H9 (cell line): ENCODE data around the gene AGBL4. TPM values are rescaled to one million over a fixed set of nuclear protein-coding genes. Genes with fewer than 3 reads are reported as not detected.

Experiments used
- DNase-seq: peaks from one replicate; pipeline ENCODE4 v3.0.0-alpha.2; 2017
- H2AFZ ChIP-seq: one replicate; pipeline ENCODE4 v1.6.1; 2013; ENCODE audit warnings: mild to moderate bottlenecking, low read length, control low read depth, moderate library complexity
- H2AK5ac ChIP-seq: 2 replicates; pipeline ENCODE4 v1.6.1; 2013; ENCODE audit warnings: low read length, control low read depth, mixed read lengths; ENCODE audit not compliant: insufficient read length
- H2BK120ac ChIP-seq: one replicate; pipeline ENCODE4 v1.6.1; 2013; ENCODE audit warnings: low read depth, mild to moderate bottlenecking, low read length, control low read depth, inconsistent platforms; ENCODE audit not compliant: poor library complexity, severe bottlenecking
- H2BK12ac ChIP-seq: 2 replicates; pipeline ENCODE4 v1.6.1; 2013; ENCODE audit warnings: low read length, control low read depth, mixed read lengths, low read depth; ENCODE audit not compliant: insufficient read length
- H2BK15ac ChIP-seq: 2 replicates; pipeline ENCODE4 v1.6.1; 2013; ENCODE audit warnings: low read depth, low read length, control low read depth
- H2BK20ac ChIP-seq: one replicate; pipeline ENCODE4 v1.6.1; 2013; ENCODE audit warnings: low read depth, mild to moderate bottlenecking, low read length, control low read depth, inconsistent platforms; ENCODE audit not compliant: poor library complexity, severe bottlenecking
- H2BK5ac ChIP-seq: 2 replicates; pipeline ENCODE4 v1.6.1; 2013; ENCODE audit warnings: low read length, control low read depth, mixed read lengths; ENCODE audit not compliant: insufficient read length
- H3K14ac ChIP-seq: 2 replicates; pipeline ENCODE4 v1.6.1; 2013; ENCODE audit warnings: low read length, control low read depth; ENCODE audit not compliant: insufficient read depth
- H3K18ac ChIP-seq: 2 replicates; pipeline ENCODE4 v1.6.1; 2013; ENCODE audit warnings: low read depth, mild to moderate bottlenecking, mixed read lengths, low read length, control low read depth; ENCODE audit not compliant: insufficient read length
- H3K23ac ChIP-seq: 2 replicates; pipeline ENCODE4 v1.6.1; 2013; ENCODE audit warnings: low read length, control low read depth, mixed read lengths, low read depth; ENCODE audit not compliant: insufficient read length
- H3K23me2 ChIP-seq: 2 replicates; pipeline ENCODE4 v1.6.1; 2013; ENCODE audit warnings: low read depth, mild to moderate bottlenecking, mixed read lengths, low read length, control low read depth; ENCODE audit not compliant: insufficient read length, poor library complexity, severe bottlenecking
- H3K27ac ChIP-seq: 2 replicates; pipeline ENCODE4 v1.5.1; 2013; ENCODE audit warnings: low read length, control low read depth, mixed read lengths, low read depth; ENCODE audit not compliant: insufficient read length
- H3K27me3 ChIP-seq: 2 replicates; pipeline ENCODE4 v1.6.1; 2013; ENCODE audit warnings: low read length, control low read depth, inconsistent platforms; ENCODE audit not compliant: insufficient read depth
- H3K4ac ChIP-seq: 2 replicates; pipeline ENCODE4 v1.6.1; 2013; ENCODE audit warnings: low read depth, mild to moderate bottlenecking, control low read depth, inconsistent platforms, low read length, moderate library complexity
- H3K4me1 ChIP-seq: 2 replicates; pipeline ENCODE4 v1.6.1; 2013; ENCODE audit warnings: low read length, control low read depth, inconsistent platforms; ENCODE audit not compliant: insufficient read depth
- H3K4me2 ChIP-seq: 2 replicates; pipeline ENCODE4 v1.6.1; 2013; ENCODE audit warnings: low read length, control low read depth, mixed read lengths; ENCODE audit not compliant: insufficient read length, insufficient read depth
- H3K56ac ChIP-seq: 2 replicates; pipeline ENCODE4 v1.6.1; 2013; ENCODE audit warnings: low read depth, mild to moderate bottlenecking, mixed read lengths, low read length, control low read depth; ENCODE audit not compliant: insufficient read length
- H3K79me1 ChIP-seq: 2 replicates; pipeline ENCODE4 v1.6.1; 2013; ENCODE audit warnings: low read depth, mild to moderate bottlenecking, moderate library complexity, low read length, control low read depth, inconsistent platforms; ENCODE audit not compliant: insufficient read depth, poor library complexity, severe bottlenecking
- H3K79me2 ChIP-seq: 2 replicates; pipeline ENCODE4 v1.6.1; 2013; ENCODE audit warnings: low read length, control low read depth, inconsistent platforms; ENCODE audit not compliant: insufficient read depth
- H3K9ac ChIP-seq: 2 replicates; pipeline ENCODE4 v1.6.1; 2013; ENCODE audit warnings: low read length, control low read depth, mixed read lengths; ENCODE audit not compliant: insufficient read length; ENCODE audit errors: extremely low read depth
- H3K9me3 ChIP-seq: one replicate; pipeline ENCODE4 v1.6.1; 2013; ENCODE audit warnings: low read depth, low read length, inconsistent platforms; ENCODE audit not compliant: control insufficient read depth
- H3T11ph ChIP-seq: one replicate; pipeline ENCODE4 v1.6.1; 2013; ENCODE audit warnings: mild to moderate bottlenecking, low read length, control low read depth, inconsistent platforms
- H4K20me1 ChIP-seq: one replicate; pipeline ENCODE4 v1.6.1; 2013; ENCODE audit not compliant: control insufficient read depth, insufficient read length, insufficient read depth
- H4K5ac ChIP-seq: 2 replicates; pipeline ENCODE4 v1.6.1; 2013; ENCODE audit warnings: low read depth, mild to moderate bottlenecking, mixed read lengths, low read length, control low read depth; ENCODE audit not compliant: insufficient read length
- H4K8ac ChIP-seq: replicated peaks from 2 replicates; pipeline ENCODE4 v1.6.1; 2013; ENCODE audit warnings: low read length, control low read depth, mixed read lengths, low read depth; ENCODE audit not compliant: insufficient read length
- H4K91ac ChIP-seq: 2 replicates; pipeline ENCODE4 v1.6.1; 2013; ENCODE audit warnings: low read depth, mild to moderate bottlenecking, moderate library complexity, mixed read lengths, low read length, control low read depth; ENCODE audit not compliant: insufficient read length
- H3K27ac Mint-ChIP-seq, 3 experiments: 2 replicates in 2 of 3; 3 replicates in 1 of 3; pipeline ENCODE4 v1.8.0; 2020 to 2021; ENCODE audit warnings: mixed read lengths in 3 of 3, mild to moderate bottlenecking in 1 of 3, moderate library complexity in 1 of 3
- H3K27me3 Mint-ChIP-seq: 2 replicates; pipeline ENCODE4 v1.8.0; 2021; ENCODE audit warnings: low read depth, mild to moderate bottlenecking, moderate library complexity, mixed read lengths
- H3K36me3 Mint-ChIP-seq, 3 experiments: 2 replicates in 2 of 3; 3 replicates in 1 of 3; pipeline ENCODE4 v1.8.0; 2020 to 2021; ENCODE audit warnings: low read depth in 3 of 3, mixed read lengths in 3 of 3; ENCODE audit not compliant: insufficient read depth in 1 of 3
- H3K4me1 Mint-ChIP-seq, 2 experiments: 2 replicates each; pipeline ENCODE4 v1.8.0; 2020; ENCODE audit warnings: mixed read lengths in 2 of 2
- H3K4me3 Mint-ChIP-seq, 2 experiments: 2 replicates in 1 of 2; 3 replicates in 1 of 2; pipeline ENCODE4 v1.8.0; 2020 to 2021; ENCODE audit warnings: mild to moderate bottlenecking in 2 of 2, mixed read lengths in 2 of 2, moderate library complexity in 1 of 2
- H3K9me3 Mint-ChIP-seq, 2 experiments: 2 replicates in 1 of 2; 3 replicates in 1 of 2; pipeline ENCODE4 v1.8.0; 2020; ENCODE audit warnings: mild to moderate bottlenecking in 2 of 2, mixed read lengths in 2 of 2, moderate library complexity in 1 of 2
- CTCF ChIP-seq: fragments of 200-600 bp; sonication (generic); conservative IDR thresholded peaks from 3 replicates; pipeline ENCODE4 v1.8.0; 2021; ENCODE audit warnings: antibody characterized with exemption, mild to moderate bottlenecking
- WGBS: extraction: QIAGEN DNeasy Blood & Tissue Kit; methylation state at CpG from one replicate; pipeline ENCODE4 v1.1.7; 2013; ENCODE audit warnings: missing lambda C conversion rate, low lambda C conversion rate, mixed read lengths; ENCODE audit not compliant: insufficient read length; ENCODE audit errors: extremely low coverage; 5-methylcytosine and 5-hydroxymethylcytosine counted together
- total RNA-seq: library from RNA; stranded (reverse); gene quantifications from 2 replicates; pipeline ENCODE4 v1.2.1, GENCODE V29; 2021

Gene AGBL4
- total RNA-seq, 1 experiment from 2014 or later, result not detected

GRCh38 chr1:48661726-48662463 is 1361.9 kb downstream of the AGBL4 start:
- Mint-ChIP-seq H3K4me1 (peaks cover 6% of the 10 kb centered on the region in 2 experiments; a peak in 3 of 4 replicates), H3K27ac (no peak overlapping the region), H3K27me3 (peaks cover 2% of the 10 kb centered on the region; the same call in 1 of the 2 replicates), H3K4me3 (no peak overlapping the region), H3K36me3 (no peaks in the 10 kb centered on the region), H3K9me3 (no peaks in the 10 kb centered on the region)
- no peak overlapping the region for H4K5ac ChIP-seq
- H2AK5ac ChIP-seq, result no peak overlapping the region
- H3K9ac ChIP-seq, result no peak overlapping the region
- H2BK12ac ChIP-seq, result no peak overlapping the region
- no peaks in the 10 kb centered on the region for H3K9me3 ChIP-seq
- no peak for TF ChIP-seq CTCF
- H2BK15ac ChIP-seq, result no peak overlapping the region
- H3K23me2 ChIP-seq, result no peaks in the 10 kb centered on the region
- no peaks in the 10 kb centered on the region; the same call in 1 of the 2 replicates for H3K4me1 ChIP-seq
- H4K20me1 ChIP-seq, result no peaks in the 10 kb centered on the region
- H4K91ac ChIP-seq, result no peak overlapping the region
- no peaks in the 10 kb centered on the region for H3K79me1 ChIP-seq
- H4K8ac ChIP-seq, result no peak overlapping the region
- no peak overlapping the region for H2BK20ac ChIP-seq
- H3K27me3 ChIP-seq, result no peaks in the 10 kb centered on the region
- no peak overlapping the region for H3T11ph ChIP-seq
- H3K79me2 ChIP-seq, result no peaks in the 10 kb centered on the region
- no peak overlapping the region for H2BK120ac ChIP-seq
- no peak overlapping the region for H3K14ac ChIP-seq
- H3K23ac ChIP-seq, result no peak overlapping the region
- H2BK5ac ChIP-seq, result no peak overlapping the region
- no peak for DNase-seq
- H3K4ac ChIP-seq, result no peak overlapping the region
- no peak overlapping the region for H3K27ac ChIP-seq
- no peak overlapping the region for H3K56ac ChIP-seq
- H3K18ac ChIP-seq, result no peak overlapping the region
- H3K4me2 ChIP-seq, result no peak overlapping the region
- no CpG with 5 or more reads among the region's 8 CpGs for WGBS
- no peak overlapping the region for H2AFZ ChIP-seq
